A673 (cell line): ENCODE measurements around the gene SLC26A1. TPM values are rescaled to one million over a fixed set of nuclear protein-coding genes. Genes with fewer than 3 reads are reported as not detected.

Experiments
- BruUV-seq: library from RNA; stranded (reverse); fragments of 400-500 nt; replicated peaks from 2 replicates; lab custom pipeline; 2021; lab: Mats Ljungman, UMichigan
- CTCF ChIA-PET: fragments of 300-600 bp; sonication (Branson Sonifier 250); formaldehyde crosslinking; loops from one replicate; lab custom pipeline; 2022; ENCODE audit warnings: antibody characterized with exemption; lab: Charles Lee
- POLR2A ChIA-PET: fragments of 300-600 bp; sonication (Branson Sonifier 250); formaldehyde crosslinking; loops from one replicate; lab custom pipeline; 2022; ENCODE audit warnings: antibody characterized with exemption; ENCODE audit not compliant: low non-redundant PET; lab: Charles Lee
- DNase-seq: peaks from one replicate; pipeline ENCODE4 v3.0.0-alpha.2; 2015; ENCODE audit warnings: low spot score
- H3K27ac ChIP-seq: fragments of 200-600 bp; sonication (generic); 2 replicates; pipeline ENCODE4 v1.5.1; 2016; ENCODE audit warnings: mixed run types, low read depth, mild to moderate bottlenecking, mixed read lengths, antibody characterized with exemption, low read length; ENCODE audit not compliant: poor library complexity, severe bottlenecking
- H3K27me3 ChIP-seq: fragments of 200-600 bp; sonication (generic); replicated peaks from 2 replicates; pipeline ENCODE4 v1.6.1; 2017; ENCODE audit warnings: mixed run types, low read depth, mild to moderate bottlenecking, mixed read lengths, antibody characterized with exemption, low read length; ENCODE audit not compliant: insufficient read depth, poor library complexity
- H3K36me3 ChIP-seq: fragments of 200-600 bp; sonication (generic); 2 replicates; pipeline ENCODE4 v1.6.1; 2016; ENCODE audit warnings: mixed run types, mild to moderate bottlenecking, mixed read lengths, antibody characterized with exemption, low read length; ENCODE audit not compliant: insufficient read depth, poor library complexity, severe bottlenecking
- H3K4me1 ChIP-seq: fragments of 200-600 bp; sonication (generic); 2 replicates; pipeline ENCODE4 v1.6.1; 2017; ENCODE audit warnings: mixed run types, mild to moderate bottlenecking, mixed read lengths, antibody characterized with exemption, low read length; ENCODE audit not compliant: insufficient read depth, poor library complexity, severe bottlenecking
- H3K4me3 ChIP-seq: fragments of 200-600 bp; sonication (generic); 2 replicates; pipeline ENCODE4 v1.5.1; 2016; ENCODE audit warnings: low read depth, mixed run types, mild to moderate bottlenecking, mixed read lengths, low read length; ENCODE audit not compliant: poor library complexity, severe bottlenecking
- H3K9me3 ChIP-seq: fragments of 200-600 bp; sonication (generic); 2 replicates; pipeline ENCODE4 v1.6.1; 2016; ENCODE audit warnings: mixed run types, low read depth, mild to moderate bottlenecking, mixed read lengths, antibody characterized with exemption, low read length; ENCODE audit not compliant: poor library complexity, severe bottlenecking
- CTCF ChIP-seq: fragments of 300-800, 200-600 bp; sonication (generic); conservative IDR thresholded peaks from 2 replicates; pipeline ENCODE4 v1.5.1; 2017; ENCODE audit warnings: low read depth, mild to moderate bottlenecking, antibody characterized with exemption, low read length, moderate library complexity, mixed read lengths
- EZH2 ChIP-seq: fragments of 200-600 bp; sonication (generic); IDR thresholded peaks from 2 replicates; pipeline ENCODE4 v1.6.1; 2017; ENCODE audit warnings: borderline replicate concordance, low read depth, mild to moderate bottlenecking, mixed read lengths, antibody characterized with exemption, low read length; ENCODE audit not compliant: poor library complexity, severe bottlenecking
- intact Hi-C: fragments of 100-400 bp; cut with micrococcal nuclease; formaldehyde crosslinking; loops from one replicate; pipeline ENCODE4 v1.10.0; 2022; ENCODE audit not compliant: unreplicated experiment
- total RNA-seq: library from RNA; stranded (reverse); gene quantifications from 2 replicates; pipeline ENCODE4 v1.2.3, GENCODE V29; 2021

Gene SLC26A1
- total RNA-seq, 1 experiment from 2014 or later = 0.30 TPM

GRCh38 chr4:958696-959337 lies 34.4 kb downstream of the SLC26A1 start:
- Histone ChIP-seq H3K27me3 (no peaks in the 10 kb centered on the region), H3K36me3 (no peaks in the 10 kb centered on the region), H3K27ac (no peak overlapping the region), H3K9me3 (no peaks in the 10 kb centered on the region), H3K4me1 (no peaks in the 10 kb centered on the region), H3K4me3 (no peak overlapping the region)
- no TSS peak for BruUV-seq
- ChIA-PET POLR2A (no interaction called here), CTCF (no interaction called here)
- TF ChIP-seq EZH2 = no peak
- TF ChIP-seq CTCF = no peak
- DNase-seq = no peak
- intact Hi-C loops = no loop called here

- Histone ChIP-seq H3K4me1 (no peaks in the 10 kb centered on the region), H3K4me3 (no peak overlapping the region), H3K27me3 (no peaks in the 10 kb centered on the region), H3K9me3 (no peaks in the 10 kb centered on the region), H3K27ac (no peak overlapping the region), H3K36me3 (no peaks in the 10 kb centered on the region)
- DNase-seq = no peak
- ChIA-PET POLR2A (no interaction called here), CTCF (no interaction called here)
- TF ChIP-seq EZH2 = no peak
- no peak for TF ChIP-seq CTCF
- intact Hi-C loops = no loop called here
- BruUV-seq = no TSS peak
These were observed 34.9 kb downstream of the SLC26A1 start for GRCh38 chr4:958314-958665.

GRCh38 chr4:957581-958313 lies 35.5 kb downstream of the SLC26A1 start:
- no TSS peak for BruUV-seq
- Histone ChIP-seq H3K27ac (no peak overlapping the region), H3K9me3 (no peaks in the 10 kb centered on the region), H3K4me1 (no peaks in the 10 kb centered on the region), H3K27me3 (no peaks in the 10 kb centered on the region), H3K36me3 (no peaks in the 10 kb centered on the region), H3K4me3 (no peak overlapping the region)
- intact Hi-C loops = no loop called here
- DNase-seq = no peak
- ChIA-PET CTCF (interaction anchor here (0.6 kb wide), 1 partner anchor 148 kb away, joined by 12 read pairs; no protein-coding TSS in a partner anchor), POLR2A (no interaction called here)
- no peak for TF ChIP-seq EZH2
- no peak for TF ChIP-seq CTCF
